SK-N-SH (cell line): ENCODE measurements around the gene LRP5. TPM values are rescaled to one million over a fixed set of nuclear protein-coding genes. Genes with fewer than 3 reads are reported as not detected.

ENCODE experiments used
- CTCF ChIA-PET: fragments of 300-600, 350-600 bp; formaldehyde crosslinking; extraction: SDS; loops from one replicate; lab custom pipeline; 2021; lab: Yijun Ruan, JAX
- POLR2A ChIA-PET: fragments of 350-600 bp; sonication (Branson Sonifier 250); formaldehyde crosslinking; extraction: SDS; loops from one replicate; lab custom pipeline; 2020; ENCODE audit warnings: antibody characterized with exemption, inconsistent platforms; lab: Yijun Ruan, JAX
- DNase-seq: peaks from one replicate; pipeline ENCODE4 v3.0.0; 2012
- H2AFZ ChIP-seq: fragments of 200-600 bp; sonication (generic); 2 replicates; pipeline ENCODE4 v1.8.1; 2016; ENCODE audit warnings: antibody characterized with exemption, mild to moderate bottlenecking, low read depth
- H3F3A ChIP-seq: fragments of 200-600 bp; sonication (generic); replicated peaks from 2 replicates; pipeline ENCODE3; 2016; ENCODE audit warnings: antibody characterized with exemption, mild to moderate bottlenecking; ENCODE audit not compliant: insufficient read depth
- H3K27ac ChIP-seq, 2 experiments: fragments of 200-500 bp in 1 of 2; fragments of 200-600 bp in 1 of 2; sonication (Bioruptor generic) in 1 of 2; sonication (generic), shearing (Covaris generic) in 1 of 2; 2 replicates each; pipeline versions ENCODE4 v1.5.1 to v1.6.1; 2014 to 2016; ENCODE audit warnings: low read depth in 2 of 2, inconsistent platforms in 1 of 2, low read length in 1 of 2, mild to moderate bottlenecking in 1 of 2, mixed read lengths in 1 of 2
- H3K27me3 ChIP-seq: fragments of 200-600 bp; sonication (generic), shearing (Covaris generic); 2 replicates; pipeline ENCODE4 v1.6.1; 2016; ENCODE audit warnings: mixed run types; ENCODE audit not compliant: insufficient read depth
- H3K36me3 ChIP-seq, 2 experiments: fragments of 200-500 bp in 1 of 2; fragments of 200-600 bp in 1 of 2; sonication (Bioruptor generic) in 1 of 2; sonication (generic) in 1 of 2; replicated peaks in 1 of 2; 2 replicates each; pipeline versions ENCODE3 to v1.5.1; 2014 to 2016; ENCODE audit warnings: low read length in 1 of 2, mild to moderate bottlenecking in 1 of 2; ENCODE audit not compliant: insufficient read depth in 2 of 2, control insufficient read depth in 1 of 2
- H3K4me1 ChIP-seq, 2 experiments: fragments of 200-500 bp in 1 of 2; fragments of 200-600 bp in 1 of 2; sonication (Bioruptor generic) in 1 of 2; sonication (generic), shearing (Covaris generic) in 1 of 2; 2 replicates each; pipeline versions ENCODE4 v1.5.1 to v1.6.1; 2014 to 2016; ENCODE audit warnings: low read depth in 1 of 2, low read length in 1 of 2, mixed run types in 1 of 2; ENCODE audit not compliant: insufficient read depth in 2 of 2, control insufficient read depth in 1 of 2
- H3K4me2 ChIP-seq: fragments of 200-600 bp; sonication (generic), shearing (Covaris generic); 2 replicates; pipeline ENCODE4 v1.6.1; 2017; ENCODE audit warnings: mixed run types
- H3K4me3 ChIP-seq, 2 experiments: fragments of 200-500 bp in 1 of 2; fragments of 200-600 bp in 1 of 2; sonication (Bioruptor generic) in 1 of 2; sonication (generic), shearing (Covaris generic) in 1 of 2; 2 replicates each; pipeline versions ENCODE4 v1.5.1 to v1.8.1; 2014 to 2016; ENCODE audit warnings: low read depth in 2 of 2, inconsistent platforms in 1 of 2, low read length in 1 of 2, mild to moderate bottlenecking in 1 of 2, mixed read lengths in 1 of 2, moderate library complexity in 1 of 2
- H3K79me2 ChIP-seq: fragments of 200-600 bp; sonication (generic); 2 replicates; pipeline ENCODE4 v1.8.1; 2017; ENCODE audit warnings: mild to moderate bottlenecking; ENCODE audit not compliant: insufficient read depth
- H3K9ac ChIP-seq: fragments of 200-600 bp; sonication (generic); 2 replicates; pipeline ENCODE4 v1.6.1; 2017; ENCODE audit warnings: mixed run types
- H3K9me2 ChIP-seq: fragments of 200-600 bp; sonication (generic); 2 replicates; pipeline ENCODE4 v1.6.1; 2017; ENCODE audit warnings: mixed run types
- H3K9me3 ChIP-seq: fragments of 200-600 bp; sonication (generic); 2 replicates; pipeline ENCODE4 v1.6.1; 2017; ENCODE audit warnings: mixed run types, mild to moderate bottlenecking, moderate library complexity
- H4K20me1 ChIP-seq: fragments of 200-600 bp; sonication (generic); 2 replicates; pipeline ENCODE4 v1.6.1; 2017; ENCODE audit warnings: mild to moderate bottlenecking, mixed run types; ENCODE audit not compliant: insufficient read depth
- EP300 ChIP-seq, 2 experiments: IDR thresholded peaks; 2 replicates each; pipeline versions ENCODE4 v1.4.0 to v1.6.1; 2012; ENCODE audit warnings: borderline replicate concordance in 1 of 2, low read depth in 1 of 2, low read length in 1 of 2
- EZH2phosphoT487 ChIP-seq: fragments of 200-600 bp; sonication (generic); IDR thresholded peaks from 2 replicates; pipeline ENCODE4 v1.6.1; 2017; ENCODE audit warnings: low read depth, mixed run types, mild to moderate bottlenecking, antibody characterized with exemption, moderate library complexity, borderline replicate concordance
- FOXJ3 ChIP-seq: sonication (generic); formaldehyde crosslinking; IDR thresholded peaks from 2 replicates; pipeline ENCODE4 v1.5.1; 2020; ENCODE audit warnings: mild to moderate bottlenecking, missing genetic modification reagents
- GABPA ChIP-seq: IDR thresholded peaks from 2 replicates; pipeline ENCODE4 v1.4.0; 2012; ENCODE audit warnings: low read depth, mild to moderate bottlenecking
- GATA2 ChIP-seq: sonication (generic); formaldehyde crosslinking; IDR thresholded peaks from 2 replicates; pipeline ENCODE4 v1.5.0; 2020; ENCODE audit warnings: mild to moderate bottlenecking, missing genetic modification reagents
- MAX ChIP-seq: IDR thresholded peaks from 2 replicates; pipeline ENCODE4 v1.4.0; 2012; ENCODE audit warnings: low read depth
- MEF2A ChIP-seq: IDR thresholded peaks from 2 replicates; pipeline ENCODE4 v1.4.0; 2012; ENCODE audit warnings: low read depth, borderline replicate concordance
- MXI1 ChIP-seq: IDR thresholded peaks from 2 replicates; pipeline ENCODE4 v1.6.1; 2012; ENCODE audit warnings: mild to moderate bottlenecking, low read depth, low read length, improper control_type of control experiment
- RAD21 ChIP-seq: IDR thresholded peaks from 2 replicates; pipeline ENCODE4 v1.6.1; 2012; ENCODE audit warnings: mild to moderate bottlenecking, low read length
- RFX5 ChIP-seq: IDR thresholded peaks from 2 replicates; pipeline ENCODE4 v1.6.1; 2012; ENCODE audit warnings: mild to moderate bottlenecking, improper control_type of control experiment, low read length
- SIN3A ChIP-seq: IDR thresholded peaks from 2 replicates; pipeline ENCODE4 v1.6.1; 2012; ENCODE audit warnings: low read depth, mild to moderate bottlenecking, low read length, moderate library complexity, borderline replicate concordance
- SMC3 ChIP-seq: IDR thresholded peaks from 2 replicates; pipeline ENCODE4 v1.6.1; 2012; ENCODE audit warnings: low read depth, low read length, improper control_type of control experiment
- USF1 ChIP-seq: IDR thresholded peaks from 2 replicates; pipeline ENCODE4 v1.4.0; 2012; ENCODE audit warnings: low read depth, borderline replicate concordance
- YY1 ChIP-seq: IDR thresholded peaks from 2 replicates; pipeline ENCODE4 v1.4.0; 2012; ENCODE audit warnings: low read depth, mild to moderate bottlenecking
- WGBS: methylation state at CpG from one replicate; pipeline ENCODE4 v1.1.6; 2017; ENCODE audit warnings: low lambda C conversion rate; 5-methylcytosine and 5-hydroxymethylcytosine counted together
- polyA plus RNA-seq, 3 experiments: library from polyadenylated mRNA; depleted of rRNA; stranded (reverse); fragments of >200 nt; gene quantifications; 2 replicates each; pipeline ENCODE4 v1.2.3, GENCODE V29; 2012
- TF ChIP-seq, protein P1 (sequence below): fragments of 150-350 bp; IDR thresholded peaks from 2 replicates; pipeline ENCODE4 v1.6.1; 2016; ENCODE audit warnings: mild to moderate bottlenecking, low read depth, low read length
- TF ChIP-seq, protein P2 (sequence below): IDR thresholded peaks from 2 replicates; pipeline ENCODE4 v1.6.1; 2012; ENCODE audit warnings: mild to moderate bottlenecking, low read depth, low read length, moderate library complexity

Gene LRP5
- polyA plus RNA-seq, 1 of the 3 experiments (the other 2 are of a cell fraction): 15.0 TPM

GRCh38 chr11:68424101-68424632 is 111.8 kb downstream of the LRP5 start:
- Histone ChIP-seq H3K9ac (no peak overlapping the region), H3F3A (no peaks in the 10 kb centered on the region), H3K79me2 (no peaks in the 10 kb centered on the region), H3K4me2 (no peak overlapping the region), H3K4me3 (no peak overlapping the region), H3K9me2 (no peaks in the 10 kb centered on the region), H2AFZ (no peak overlapping the region), H3K27ac (no peak overlapping the region), H4K20me1 (no peaks in the 10 kb centered on the region), H3K27me3 (no peaks in the 10 kb centered on the region), H3K36me3 (peaks cover 12 to 22% of the 10 kb centered on the region in 2 experiments), H3K9me3 (no peaks in the 10 kb centered on the region; the same call in 1 of the 2 replicates), H3K4me1 (peaks cover 0 to 2% of the 10 kb centered on the region in 2 experiments; a peak in 1 of 4 replicates)
- TF ChIP-seq MAX (no peak), GABPA (no peak)
- no peak for DNase-seq
- ChIA-PET CTCF (no interaction called here), POLR2A (no interaction called here)
- 100% methylated on average over 11 of the region's 19 CpGs for WGBS

- 92% methylated on average over 32 of the region's 40 CpGs for WGBS
These were observed 112.8 kb downstream of the LRP5 start for GRCh38 chr11:68424981-68425865.

More at GRCh38 chr11:68424981-68425865, 112.8 kb downstream of the LRP5 start:
- no peak overlapping the region for H3K4me2 ChIP-seq
- no peak overlapping the region for H2AFZ ChIP-seq
- H3F3A ChIP-seq: no peaks in the 10 kb centered on the region
- no peaks in the 10 kb centered on the region for H3K79me2 ChIP-seq
- no peaks in the 10 kb centered on the region for H4K20me1 ChIP-seq
- peaks cover 0 to 2% of the 10 kb centered on the region in 2 experiments; a peak in 1 of 4 replicates for H3K4me1 ChIP-seq
- H3K27ac ChIP-seq: no peak overlapping the region
- H3K9ac ChIP-seq: no peak overlapping the region
- peaks cover 7% of the 10 kb centered on the region; the same call in 1 of the 2 replicates for H3K9me3 ChIP-seq
- H3K9me2 ChIP-seq: no peaks in the 10 kb centered on the region
- H3K4me3 ChIP-seq: no peak overlapping the region
- DNase-seq: no peak
- TF ChIP-seq MXI1: no peak
- TF ChIP-seq FOXJ3 (CRISPR knock-in tag): no peak
- no peak for TF ChIP-seq SMC3
- TF ChIP-seq RAD21: no peak
- no peak for TF ChIP-seq GATA2 (CRISPR knock-in tag)
- no peak for TF ChIP-seq EZH2phosphoT487
- TF ChIP-seq, protein P1, sequence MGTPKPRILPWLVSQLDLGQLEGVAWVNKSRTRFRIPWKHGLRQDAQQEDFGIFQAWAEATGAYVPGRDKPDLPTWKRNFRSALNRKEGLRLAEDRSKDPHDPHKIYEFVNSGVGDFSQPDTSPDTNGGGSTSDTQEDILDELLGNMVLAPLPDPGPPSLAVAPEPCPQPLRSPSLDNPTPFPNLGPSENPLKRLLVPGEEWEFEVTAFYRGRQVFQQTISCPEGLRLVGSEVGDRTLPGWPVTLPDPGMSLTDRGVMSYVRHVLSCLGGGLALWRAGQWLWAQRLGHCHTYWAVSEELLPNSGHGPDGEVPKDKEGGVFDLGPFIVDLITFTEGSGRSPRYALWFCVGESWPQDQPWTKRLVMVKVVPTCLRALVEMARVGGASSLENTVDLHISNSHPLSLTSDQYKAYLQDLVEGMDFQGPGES: no peak
- TF ChIP-seq EP300 (IDR thresholded peaks at IDR 0.05; ENCODE audit: borderline replicate concordance in 1 of 2, low read depth in 1 of 2, low read length in 1 of 2): no peak
- TF ChIP-seq MAX: no peak
- no peak for TF ChIP-seq USF1
- no peak for TF ChIP-seq RFX5
- TF ChIP-seq SIN3A: no peak
- TF ChIP-seq, protein P2, sequence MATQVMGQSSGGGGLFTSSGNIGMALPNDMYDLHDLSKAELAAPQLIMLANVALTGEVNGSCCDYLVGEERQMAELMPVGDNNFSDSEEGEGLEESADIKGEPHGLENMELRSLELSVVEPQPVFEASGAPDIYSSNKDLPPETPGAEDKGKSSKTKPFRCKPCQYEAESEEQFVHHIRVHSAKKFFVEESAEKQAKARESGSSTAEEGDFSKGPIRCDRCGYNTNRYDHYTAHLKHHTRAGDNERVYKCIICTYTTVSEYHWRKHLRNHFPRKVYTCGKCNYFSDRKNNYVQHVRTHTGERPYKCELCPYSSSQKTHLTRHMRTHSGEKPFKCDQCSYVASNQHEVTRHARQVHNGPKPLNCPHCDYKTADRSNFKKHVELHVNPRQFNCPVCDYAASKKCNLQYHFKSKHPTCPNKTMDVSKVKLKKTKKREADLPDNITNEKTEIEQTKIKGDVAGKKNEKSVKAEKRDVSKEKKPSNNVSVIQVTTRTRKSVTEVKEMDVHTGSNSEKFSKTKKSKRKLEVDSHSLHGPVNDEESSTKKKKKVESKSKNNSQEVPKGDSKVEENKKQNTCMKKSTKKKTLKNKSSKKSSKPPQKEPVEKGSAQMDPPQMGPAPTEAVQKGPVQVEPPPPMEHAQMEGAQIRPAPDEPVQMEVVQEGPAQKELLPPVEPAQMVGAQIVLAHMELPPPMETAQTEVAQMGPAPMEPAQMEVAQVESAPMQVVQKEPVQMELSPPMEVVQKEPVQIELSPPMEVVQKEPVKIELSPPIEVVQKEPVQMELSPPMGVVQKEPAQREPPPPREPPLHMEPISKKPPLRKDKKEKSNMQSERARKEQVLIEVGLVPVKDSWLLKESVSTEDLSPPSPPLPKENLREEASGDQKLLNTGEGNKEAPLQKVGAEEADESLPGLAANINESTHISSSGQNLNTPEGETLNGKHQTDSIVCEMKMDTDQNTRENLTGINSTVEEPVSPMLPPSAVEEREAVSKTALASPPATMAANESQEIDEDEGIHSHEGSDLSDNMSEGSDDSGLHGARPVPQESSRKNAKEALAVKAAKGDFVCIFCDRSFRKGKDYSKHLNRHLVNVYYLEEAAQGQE: no peak
- TF ChIP-seq YY1: no peak
- no peak for TF ChIP-seq MEF2A
- POLR2A ChIA-PET: no interaction called here
- H3K27me3 ChIP-seq: no peaks in the 10 kb centered on the region
- peaks cover 23 to 31% of the 10 kb centered on the region in 2 experiments for H3K36me3 ChIP-seq
- CTCF ChIA-PET: interaction anchor here (1.0 kb wide), 1 partner anchor 42 kb away, joined by 3 read pairs; no protein-coding TSS in a partner anchor
